ENCODE results near the gene SREBF1. TPM values are rescaled to one million over a fixed set of nuclear protein-coding genes. Genes with fewer than 3 reads are reported as not detected.

SREBF1 gene
- total and polyA plus RNA-seq, 10 of the 15 experiments (the other 5 are each of a cell fraction or from before 2014, with no cell fraction given), result 1.4 to 84.6 (median 20.4) TPM

GRCh38 chr17:17797119-17797809 lies 39.5 kb downstream of the SREBF1 start:
- ATAC-seq (no peak), DNase-seq (ENCODE audit: low read depth, low spot score) (no peak), FAIRE-seq (no peak)
- 93% methylated on average over 22 of the region's 30 CpGs for WGBS (ENCODE audit: insufficient coverage, insufficient replicate concordance, low lambda C conversion rate, missing lambda C conversion rate)
- ChIA-PET RAD21 (ENCODE audit: unreplicated experiment) (no interaction called here), SMC1A (ENCODE audit: uncharacterized antibody, unreplicated experiment) (no interaction called here), POLR2A (no interaction called here), CTCF (no interaction called here)
- Histone ChIP-seq H3K27me3 (replicated peaks in 1 of 2; ENCODE audit: control insufficient read depth in 2 of 2, insufficient read depth in 2 of 2, low read length in 1 of 2) (no peaks in the 10 kb centered on the region), H3K4me2 (ENCODE audit: control insufficient read depth, insufficient read depth) (no peak overlapping the region), H3K79me2 (ENCODE audit: control insufficient read depth, insufficient read depth, low read length) (no peaks in the 10 kb centered on the region), H4K20me1 (ENCODE audit: control insufficient read depth, insufficient read depth) (no peaks in the 10 kb centered on the region), H3K9me3 (replicated peaks; ENCODE audit: control insufficient read depth, insufficient read depth, low read length) (no peaks in the 10 kb centered on the region), H2AFZ (ENCODE audit: control insufficient read depth, low read depth, low read length) (no peak overlapping the region), H3K36me3 (ENCODE audit: control insufficient read depth in 2 of 2, insufficient read depth in 2 of 2, low read length in 1 of 2) (peaks cover 0 to 47% of the 10 kb centered on the region in 2 experiments), H3K9ac (ENCODE audit: control insufficient read depth, insufficient read depth, low read length) (no peak overlapping the region), H3K4me1 (ENCODE audit: control insufficient read depth, insufficient read depth, low read length) (peaks cover under 1% of the 10 kb centered on the region; the same call in 1 of the 2 replicates), H3K27ac (ENCODE audit: control insufficient read depth, insufficient read depth) (no peak overlapping the region), H3K4me3 (no peak overlapping the region)
- in situ Hi-C loops (cut with MboI), result no loop called here
- BruUV-seq (replicated peaks), result TSS peak; percentile 43
- TF ChIP-seq HDGF (IDR thresholded peaks at IDR 0.05), result no peak
- TF ChIP-seq CTCF (IDR thresholded peaks at IDR 0.05 in 2 of 3, conservative IDR thresholded peaks at IDR 0.05 in 1 of 3; ENCODE audit: control insufficient read depth in 2 of 3, extremely low read depth in 1 of 3, insufficient read depth in 1 of 3, low read depth in 3 of 3, low read length in 3 of 3), result no peak
- TF ChIP-seq NBN (IDR thresholded peaks at IDR 0.05), result no peak
- TF ChIP-seq SMAD5 (IDR thresholded peaks at IDR 0.05; ENCODE audit: low read depth), result no peak
- TF ChIP-seq SMARCA5 (IDR thresholded peaks at IDR 0.05), result no peak
- no peak for TF ChIP-seq MAX (IDR thresholded peaks at IDR 0.05; ENCODE audit: low read depth, low read length)
- no peak for TF ChIP-seq ZBTB4 (CRISPR knock-in tag; IDR thresholded peaks at IDR 0.05)
- TF ChIP-seq PAX8 (IDR thresholded peaks at IDR 0.05), result no peak
- TF ChIP-seq CEBPZ (IDR thresholded peaks at IDR 0.05; ENCODE audit: low read depth, low read length), result no peak
- no peak for TF ChIP-seq CBX5 (IDR thresholded peaks at IDR 0.05; ENCODE audit: low read depth)
- intact Hi-C loops (cut with micrococcal nuclease; ENCODE audit: unreplicated experiment), result no loop called here

All from GM12878 (cell line).